GM12864 (cell line): ENCODE measurements around the gene PRDX2.
"Not testable (repeated sequence)": the region's sequence is repeated elsewhere in the genome, so short reads cannot be mapped to it uniquely, and the experiment has no call there.

Experiments
- DNase-seq: peaks from one replicate; pipeline ENCODE4 v3.0.0-alpha.2; 2011; ENCODE audit warnings: low read depth
- H3K4me3 ChIP-seq: 2 replicates; pipeline ENCODE4 v1.5.1; 2011; ENCODE audit warnings: mild to moderate bottlenecking, low read depth, low read length, control low read depth
- CTCF ChIP-seq: IDR thresholded peaks from 2 replicates; pipeline ENCODE4 v1.5.1; 2011; ENCODE audit warnings: low read depth, mild to moderate bottlenecking, moderate library complexity, low read length, control low read depth, inconsistent platforms; ENCODE audit errors: missing control alignments

The PRDX2 gene

GRCh38 chr19:12801466-12802266 lies at the start of gene PRDX2, which contains the start of gene THSD8:
TSS of gene PRDX2 (minus strand) at chr19:12801800. CDS start at chr19:12801261, 539 bp downstream.
TSS of gene THSD8 (plus strand) at chr19:12802069. CDS start at chr19:12802072, 3 bp downstream.
- DNase-seq, result no peak
- no peak for TF ChIP-seq CTCF
- H3K4me3 ChIP-seq, result peak within 1 kb of the TSS; percentile 77

- H3K4me3 ChIP-seq, result no peak overlapping the region
- no peak for DNase-seq
- TF ChIP-seq CTCF, result peak; percentile 97
Observed at GRCh38 chr19:12847159-12848139, 45.8 kb upstream of the PRDX2 start.

GRCh38 chr19:12846613-12847012 lies 45.0 kb upstream of the PRDX2 start:
- not testable (repeated sequence) for H3K4me3 ChIP-seq, DNase-seq

- TF ChIP-seq CTCF, result no peak
- H3K4me3 ChIP-seq, result no peak overlapping the region
- DNase-seq, result no peak
Observed at GRCh38 chr19:12843999-12844732, 42.6 kb upstream of the PRDX2 start.

GRCh38 chr19:12843328-12843727 lies 41.7 kb upstream of the PRDX2 start:
- no peak for DNase-seq
- no peak overlapping the region for H3K4me3 ChIP-seq
- TF ChIP-seq CTCF, result no peak

- DNase-seq, result no peak
- no peak overlapping the region for H3K4me3 ChIP-seq
- TF ChIP-seq CTCF, result no peak
Observed at GRCh38 chr19:12842511-12842910, 40.9 kb upstream of the PRDX2 start.
